Thoracic aorta (tissue), 2 donors: Measurements from ENCODE around the gene ZNF831. TPM values are rescaled to one million over a fixed set of nuclear protein-coding genes. Genes with fewer than 3 reads are reported as not detected.

Experiments
- ATAC-seq: fragments of 150-250 bp; one replicate; pipeline ENCODE4 v1.8.0; 2017; ENCODE audit warnings: low read depth; ENCODE audit not compliant: insufficient number of reproducible peaks, low FRiP score
- DNase-seq: peaks from one replicate; pipeline ENCODE4 v3.0.0-alpha.2; 2020; ENCODE audit warnings: low spot score
- H3K27ac ChIP-seq, 2 donors: fragments of 200-600 bp; sonication (generic); 1 replicate in 1 of 2; 2 replicates in 1 of 2; pipeline ENCODE4 v1.5.1; 2016; ENCODE audit warnings: mild to moderate bottlenecking in 2 of 2, moderate library complexity in 2 of 2
- H3K27me3 ChIP-seq: fragments of 200-600 bp; sonication (generic); replicated peaks from 2 replicates; pipeline ENCODE4 v1.6.0; 2016; ENCODE audit warnings: mild to moderate bottlenecking; ENCODE audit not compliant: insufficient read depth
- H3K36me3 ChIP-seq: fragments of 200-600 bp; sonication (generic); one replicate; pipeline ENCODE4 v1.5.1; 2016
- H3K4me1 ChIP-seq, 2 donors: fragments of 200-600 bp; sonication (generic); 1 replicate in 1 of 2; 2 replicates in 1 of 2; pipeline versions ENCODE4 v1.5.1 to v1.6.0; 2016; ENCODE audit warnings: low read depth in 2 of 2, mild to moderate bottlenecking in 1 of 2; ENCODE audit not compliant: control insufficient read depth in 1 of 2
- H3K4me3 ChIP-seq: fragments of 200-600 bp; sonication (generic); 2 replicates; pipeline ENCODE4 v1.5.1; 2016; ENCODE audit warnings: mild to moderate bottlenecking
- H3K9me3 ChIP-seq: fragments of 200-600 bp; sonication (generic); 2 replicates; pipeline ENCODE4 v1.5.1; 2016
- total RNA-seq, 2 donors: library from RNA; depleted of rRNA; stranded (reverse); fragments of >200 nt; gene quantifications; one replicate each; pipeline versions ENCODE4 v1.1.0 to v1.2.3, GENCODE V29; 2016
- TF ChIP-seq, protein P1 (sequence below): fragments of 200-600 bp; sonication (generic); IDR thresholded peaks from one replicate; pipeline ENCODE4 v1.5.1; 2019; ENCODE audit warnings: antibody characterized with exemption

Gene ZNF831
- total RNA-seq, 2 donors from 2014 or later = 1.1 to 1.3 TPM

DNA sequence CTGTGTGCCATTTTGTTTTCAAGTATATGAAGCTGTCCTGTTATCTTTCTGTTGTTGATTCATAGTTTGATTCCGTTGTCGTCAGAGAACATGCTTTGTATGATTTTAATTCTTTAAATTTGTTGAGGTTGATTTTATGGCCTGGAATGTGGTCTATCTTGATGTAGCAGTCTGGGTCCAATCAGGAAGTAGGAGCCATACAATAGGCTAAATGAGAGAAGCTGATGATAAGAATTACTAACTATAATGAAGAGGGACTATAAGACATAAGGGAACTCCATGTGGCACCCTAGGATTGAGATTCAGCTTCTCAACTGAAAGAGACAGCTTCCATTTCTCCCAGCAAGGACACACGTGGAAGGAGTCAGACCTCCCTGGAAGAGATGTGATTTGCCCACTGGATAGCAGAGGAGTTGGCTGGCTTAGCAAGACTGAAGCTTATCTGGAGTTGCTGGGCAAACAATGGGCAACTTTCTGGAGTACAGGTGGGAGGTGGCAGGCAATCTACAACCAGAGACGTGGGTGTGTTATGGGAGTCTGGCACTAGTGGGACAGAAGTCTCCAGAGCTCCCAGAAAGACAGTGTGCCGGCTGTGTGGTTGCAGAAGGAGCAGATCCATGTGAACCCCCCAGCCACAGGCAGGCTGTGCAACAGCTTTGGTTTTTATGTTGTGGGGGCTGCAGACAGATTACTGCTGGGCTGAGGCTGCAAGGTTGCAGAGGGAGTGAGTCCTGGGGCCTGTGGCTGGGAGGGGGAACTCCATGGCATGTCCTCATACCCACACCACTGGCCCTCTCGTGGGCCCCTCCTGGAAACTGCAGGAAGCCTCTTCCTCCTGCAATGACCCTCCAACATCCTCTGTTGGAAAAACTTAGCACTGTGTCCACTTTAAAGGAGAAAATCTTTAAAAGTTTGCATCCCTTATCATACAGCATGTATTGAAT, 7.1 kb downstream of the ZNF831 start:
- Histone ChIP-seq H3K9me3 (peaks cover 3% of the 10 kb centered on the region), H3K4me3 (no peak overlapping the region), H3K27ac (no peak overlapping the region), H3K4me1 (no peaks in the 10 kb centered on the region), H3K36me3 (no peaks in the 10 kb centered on the region), H3K27me3 (no peaks in the 10 kb centered on the region)
- no peak for ATAC-seq
- no peak for DNase-seq
- TF ChIP-seq, protein P1, sequence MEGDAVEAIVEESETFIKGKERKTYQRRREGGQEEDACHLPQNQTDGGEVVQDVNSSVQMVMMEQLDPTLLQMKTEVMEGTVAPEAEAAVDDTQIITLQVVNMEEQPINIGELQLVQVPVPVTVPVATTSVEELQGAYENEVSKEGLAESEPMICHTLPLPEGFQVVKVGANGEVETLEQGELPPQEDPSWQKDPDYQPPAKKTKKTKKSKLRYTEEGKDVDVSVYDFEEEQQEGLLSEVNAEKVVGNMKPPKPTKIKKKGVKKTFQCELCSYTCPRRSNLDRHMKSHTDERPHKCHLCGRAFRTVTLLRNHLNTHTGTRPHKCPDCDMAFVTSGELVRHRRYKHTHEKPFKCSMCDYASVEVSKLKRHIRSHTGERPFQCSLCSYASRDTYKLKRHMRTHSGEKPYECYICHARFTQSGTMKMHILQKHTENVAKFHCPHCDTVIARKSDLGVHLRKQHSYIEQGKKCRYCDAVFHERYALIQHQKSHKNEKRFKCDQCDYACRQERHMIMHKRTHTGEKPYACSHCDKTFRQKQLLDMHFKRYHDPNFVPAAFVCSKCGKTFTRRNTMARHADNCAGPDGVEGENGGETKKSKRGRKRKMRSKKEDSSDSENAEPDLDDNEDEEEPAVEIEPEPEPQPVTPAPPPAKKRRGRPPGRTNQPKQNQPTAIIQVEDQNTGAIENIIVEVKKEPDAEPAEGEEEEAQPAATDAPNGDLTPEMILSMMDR = no peak

DNA sequence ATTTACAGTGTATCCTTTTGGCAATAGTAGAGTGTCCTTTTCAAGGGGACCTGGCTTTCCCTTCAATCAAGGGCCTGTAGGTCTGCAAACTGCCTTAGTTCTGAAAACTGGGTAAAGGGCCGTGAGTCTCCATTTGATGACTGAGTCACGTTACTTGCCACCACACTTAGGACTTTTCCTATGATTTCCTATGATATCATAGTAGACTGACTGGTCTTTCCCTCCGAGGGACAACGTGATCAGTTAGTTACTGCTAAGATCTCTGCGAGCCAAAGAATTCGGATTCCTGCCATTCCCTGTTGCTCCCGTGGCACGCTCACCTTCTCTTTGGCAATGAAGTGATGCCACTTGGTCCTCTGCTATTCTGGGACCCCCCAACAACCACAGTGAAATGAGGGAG, 8.4 kb downstream of the ZNF831 start:
- no peak overlapping the region for H3K27ac ChIP-seq
- H3K4me3 ChIP-seq = no peak overlapping the region
- H3K4me1 ChIP-seq = no peaks in the 10 kb centered on the region
- no peak for DNase-seq
- no peaks in the 10 kb centered on the region for H3K27me3 ChIP-seq
- TF ChIP-seq, protein P1 = no peak
- ATAC-seq = no peak
- H3K36me3 ChIP-seq = no peaks in the 10 kb centered on the region
- peaks cover 3% of the 10 kb centered on the region for H3K9me3 ChIP-seq

DNA sequence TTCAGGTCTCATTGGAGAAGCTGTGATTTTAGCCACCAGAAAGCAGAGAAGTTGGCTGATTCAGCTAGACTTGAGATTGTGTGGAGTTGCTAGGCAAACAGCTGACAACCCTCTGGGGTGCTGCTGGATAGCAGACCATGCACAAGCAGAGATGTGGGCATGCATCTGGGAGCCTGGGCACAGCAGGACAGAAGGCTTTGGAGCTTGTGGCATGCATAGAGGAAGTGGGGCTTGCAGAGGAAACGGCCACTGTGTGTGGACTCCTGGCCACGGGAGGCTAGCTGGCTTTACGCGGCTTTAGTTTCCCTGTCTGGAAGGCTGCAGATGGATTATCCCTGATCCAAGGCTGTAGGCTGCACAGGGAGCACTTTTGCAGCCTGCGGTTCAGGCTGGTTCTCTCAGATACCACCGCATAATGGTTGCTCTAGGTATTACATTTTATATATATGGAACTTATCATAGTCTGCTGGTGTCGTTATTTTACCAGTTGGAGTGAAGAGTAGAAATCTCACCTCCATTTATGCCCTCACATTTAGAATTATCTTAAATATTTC, 10.4 kb downstream of the ZNF831 start:
- Histone ChIP-seq H3K27me3 (no peaks in the 10 kb centered on the region), H3K4me1 (no peaks in the 10 kb centered on the region), H3K27ac (no peak overlapping the region), H3K4me3 (no peak overlapping the region), H3K36me3 (no peaks in the 10 kb centered on the region), H3K9me3 (peaks cover 3% of the 10 kb centered on the region)
- TF ChIP-seq, protein P1 = no peak
- no peak for ATAC-seq
- DNase-seq = no peak

DNA sequence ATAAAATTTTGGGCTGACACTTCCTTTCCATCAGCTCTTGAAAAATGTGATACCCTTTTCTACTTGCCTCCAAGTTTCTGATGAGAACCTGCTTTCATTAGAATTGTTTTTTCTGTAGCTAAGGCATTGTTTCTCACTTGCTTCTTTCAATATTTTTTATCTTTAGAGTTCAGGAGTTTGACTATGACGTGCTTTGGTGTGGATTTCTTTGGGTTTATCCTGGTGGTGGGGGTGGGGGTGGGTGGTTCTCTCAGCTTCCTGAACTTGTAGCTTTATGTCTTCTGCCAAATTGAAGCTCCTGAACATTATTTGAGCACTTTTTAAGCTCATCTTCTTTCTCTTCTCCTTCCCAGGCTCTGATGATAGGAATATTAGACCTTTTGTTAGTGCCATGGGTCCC, 11.4 kb downstream of the ZNF831 start:
- Histone ChIP-seq H3K4me3 (no peak overlapping the region), H3K9me3 (no peaks in the 10 kb centered on the region), H3K36me3 (no peaks in the 10 kb centered on the region), H3K27ac (no peak overlapping the region), H3K27me3 (no peaks in the 10 kb centered on the region), H3K4me1 (no peaks in the 10 kb centered on the region)
- ATAC-seq (no peak), DNase-seq (no peak)
- TF ChIP-seq, protein P1 = no peak

DNA sequence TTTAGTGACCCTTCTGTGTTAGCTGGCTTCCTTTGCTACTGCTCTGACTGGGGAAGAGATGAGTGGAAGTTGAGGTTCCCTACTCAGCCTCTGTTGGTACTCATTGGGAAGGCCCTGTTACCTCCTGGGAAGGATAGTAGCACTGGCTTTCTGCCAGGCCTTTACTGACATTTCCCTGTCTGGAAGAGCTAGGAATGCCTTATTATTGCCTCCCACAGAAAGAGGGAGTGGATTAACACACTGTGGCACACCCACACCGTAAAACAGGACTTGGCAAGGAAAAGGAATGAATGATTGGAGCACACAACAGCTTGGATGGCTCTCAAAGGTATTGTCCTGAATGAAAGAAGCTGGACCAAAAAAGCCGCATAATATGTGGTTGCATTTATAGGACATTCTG, 12.2 kb downstream of the ZNF831 start:
- ATAC-seq = no peak
- TF ChIP-seq, protein P1 = no peak
- Histone ChIP-seq H3K27ac (no peak overlapping the region), H3K27me3 (no peaks in the 10 kb centered on the region), H3K4me3 (no peak overlapping the region), H3K36me3 (no peaks in the 10 kb centered on the region), H3K9me3 (no peaks in the 10 kb centered on the region), H3K4me1 (no peaks in the 10 kb centered on the region)
- no peak for DNase-seq
